Lower lobe of right lung (tissue), 2 donors: Measurements from ENCODE around the gene C12orf75. TPM values are rescaled to one million over a fixed set of nuclear protein-coding genes. Genes with fewer than 3 reads are reported as not detected.

Experiments
- ATAC-seq, 2 donors: fragments of 200-7000 bp; cut with Tn5 transposase; one replicate each; pipeline ENCODE4 v1.9.1; 2020 to 2022; ENCODE audit warnings: mild to moderate bottlenecking in 2 of 2, moderate library complexity in 2 of 2
- DNase-seq: peaks from one replicate; pipeline ENCODE4 v3.0.0-alpha.2; 2020
- H3K27ac ChIP-seq: fragments of 200-600 bp; one replicate; pipeline ENCODE4 v1.8.0; 2022
- H3K27me3 ChIP-seq: fragments of 200-600 bp; one replicate; pipeline ENCODE4 v1.8.0; 2022; ENCODE audit warnings: low read depth
- H3K36me3 ChIP-seq: fragments of 200-600 bp; one replicate; pipeline ENCODE4 v1.8.0; 2022; ENCODE audit warnings: mild to moderate bottlenecking
- H3K4me1 ChIP-seq: fragments of 200-600 bp; one replicate; pipeline ENCODE4 v1.8.0; 2022
- H3K4me3 ChIP-seq: fragments of 200-600 bp; one replicate; pipeline ENCODE4 v1.8.0; 2022; ENCODE audit warnings: mild to moderate bottlenecking
- H3K9me3 ChIP-seq: fragments of 200-600 bp; one replicate; pipeline ENCODE4 v1.8.0; 2022
- CTCF ChIP-seq: fragments of 200-600 bp; IDR thresholded peaks from one replicate; pipeline ENCODE4 v1.8.0; 2022; ENCODE audit warnings: antibody characterized with exemption, mild to moderate bottlenecking
- intact Hi-C: fragments of 100-400 bp; cut with DNase I; formaldehyde crosslinking; loops from one replicate; pipeline ENCODE4 v1.11.0; 2022
- total RNA-seq: library from RNA; stranded (reverse); fragmentation: NEBNext Ultra II Directional; extraction: Animal tissue kit (Norgen Biotek cat#: 25700); gene quantifications from one replicate; pipeline ENCODE4 v1.2.1, GENCODE V29; 2021
- donor health status: DM: no; HTN: yes; CAD: no; lungs with severe emphysema.

Gene C12orf75
- total RNA-seq, 1 donor from 2014 or later = 14.2 TPM

DNA sequence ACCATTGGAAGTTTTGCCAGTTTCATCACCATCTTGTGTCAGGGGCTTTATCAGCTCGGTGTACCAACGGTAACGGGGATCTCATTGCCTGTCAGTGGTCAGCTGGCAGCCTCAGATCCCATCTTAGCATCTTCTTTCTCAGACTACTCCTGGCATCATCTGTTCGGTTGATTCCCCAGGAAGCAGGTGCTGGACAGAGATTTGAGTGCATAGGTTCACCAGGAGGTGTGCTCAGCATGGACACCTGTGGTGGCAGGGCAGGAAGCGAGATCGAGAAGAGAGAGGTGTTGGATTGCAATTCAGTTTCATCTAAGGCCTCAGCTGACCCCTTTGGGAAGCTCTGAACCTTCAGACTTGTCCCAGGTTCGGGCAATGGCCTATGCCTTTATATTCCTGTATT, 76.0 kb downstream of the C12orf75 start:
- intact Hi-C loops = no loop called here
- ATAC-seq (no peak), DNase-seq (no peak)
- TF ChIP-seq CTCF = no peak
- no peak overlapping the region for H3K4me3 ChIP-seq
- peaks cover 12% of the 10 kb centered on the region for H3K4me1 ChIP-seq
- H3K27me3 ChIP-seq = no peaks in the 10 kb centered on the region
- H3K36me3 ChIP-seq = no peaks in the 10 kb centered on the region
- H3K27ac ChIP-seq = no peak overlapping the region
- H3K9me3 ChIP-seq = no peaks in the 10 kb centered on the region

DNA sequence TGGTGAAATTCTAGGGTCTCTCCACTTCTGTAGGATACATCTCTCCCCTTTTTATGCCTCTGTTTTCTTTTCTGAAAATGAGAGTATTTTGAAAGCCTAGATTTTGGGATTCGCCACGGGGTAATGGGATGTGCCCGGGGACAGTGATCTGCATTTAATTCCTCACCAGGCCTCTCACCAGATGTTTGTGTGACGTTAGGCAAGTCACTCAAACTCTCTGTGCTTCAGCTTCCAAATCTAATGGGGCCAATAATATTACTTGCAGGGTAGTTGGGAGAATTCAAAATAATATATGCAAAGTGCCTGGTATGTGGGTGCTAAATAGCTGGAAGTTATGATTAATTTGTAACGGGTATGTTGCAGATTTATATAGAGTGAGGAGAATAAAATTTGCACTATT, 78.8 kb downstream of the C12orf75 start:
- no peaks in the 10 kb centered on the region for H3K27me3 ChIP-seq
- H3K4me3 ChIP-seq = no peak overlapping the region
- intact Hi-C loops = no loop called here
- no peak overlapping the region for H3K27ac ChIP-seq
- no peak for TF ChIP-seq CTCF
- DNase-seq = no peak
- H3K36me3 ChIP-seq = no peaks in the 10 kb centered on the region
- H3K9me3 ChIP-seq = no peaks in the 10 kb centered on the region
- no peak for ATAC-seq
- H3K4me1 ChIP-seq = peaks cover 12% of the 10 kb centered on the region

GRCh38 chr12:105409801-105410471, 79.4 kb downstream of the C12orf75 start:
- DNase-seq = peak; percentile 43
- Histone ChIP-seq H3K36me3 (no peaks in the 10 kb centered on the region), H3K9me3 (no peaks in the 10 kb centered on the region), H3K4me3 (no peak overlapping the region), H3K4me1 (peaks cover 12% of the 10 kb centered on the region), H3K27ac (no peak overlapping the region), H3K27me3 (no peaks in the 10 kb centered on the region)
- no peak for TF ChIP-seq CTCF
- intact Hi-C loops = no loop called here
- ATAC-seq = peak; percentile 31 to 54

GRCh38 chr12:105413911-105414487, 83.5 kb downstream of the C12orf75 start:
- no peaks in the 10 kb centered on the region for H3K27me3 ChIP-seq
- no peak overlapping the region for H3K4me3 ChIP-seq
- no peaks in the 10 kb centered on the region for H3K36me3 ChIP-seq
- H3K27ac ChIP-seq = no peak overlapping the region
- intact Hi-C loops = no loop called here
- TF ChIP-seq CTCF = no peak
- ATAC-seq (no peak), DNase-seq (no peak)
- peaks cover 12% of the 10 kb centered on the region for H3K4me1 ChIP-seq
- no peaks in the 10 kb centered on the region for H3K9me3 ChIP-seq

DNA sequence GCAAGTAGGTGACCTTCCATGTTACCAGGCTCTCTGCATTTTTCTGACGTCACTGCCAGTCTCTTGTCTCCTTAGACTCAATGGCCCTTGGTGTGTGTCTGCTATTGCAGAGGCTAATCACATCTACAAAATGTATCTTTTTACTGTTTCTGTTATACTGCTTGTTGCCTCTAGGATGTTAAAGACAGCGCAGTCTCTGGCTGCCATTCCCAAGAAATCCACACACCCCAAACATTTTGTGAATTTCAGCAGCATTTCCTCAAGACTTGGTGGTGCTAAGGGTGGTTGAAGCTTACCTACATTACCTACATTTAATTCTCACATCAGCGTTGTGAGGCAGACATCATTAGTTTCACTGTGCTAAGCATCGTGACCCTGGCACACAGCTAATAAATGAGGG, 87.2 kb downstream of the C12orf75 start:
- TF ChIP-seq CTCF = no peak
- Histone ChIP-seq H3K4me3 (no peak overlapping the region), H3K36me3 (no peaks in the 10 kb centered on the region), H3K27ac (no peak overlapping the region), H3K4me1 (peaks cover 4% of the 10 kb centered on the region), H3K9me3 (no peaks in the 10 kb centered on the region), H3K27me3 (no peaks in the 10 kb centered on the region)
- DNase-seq (no peak), ATAC-seq (no peak)
- intact Hi-C loops = no loop called here
